Measurements from ENCODE around the gene NOVA2.
"Not testable (repeated sequence)": the region's sequence is repeated elsewhere in the genome, so short reads cannot be mapped to it uniquely, and the experiment has no call there.

NOVA2 gene

DNA sequence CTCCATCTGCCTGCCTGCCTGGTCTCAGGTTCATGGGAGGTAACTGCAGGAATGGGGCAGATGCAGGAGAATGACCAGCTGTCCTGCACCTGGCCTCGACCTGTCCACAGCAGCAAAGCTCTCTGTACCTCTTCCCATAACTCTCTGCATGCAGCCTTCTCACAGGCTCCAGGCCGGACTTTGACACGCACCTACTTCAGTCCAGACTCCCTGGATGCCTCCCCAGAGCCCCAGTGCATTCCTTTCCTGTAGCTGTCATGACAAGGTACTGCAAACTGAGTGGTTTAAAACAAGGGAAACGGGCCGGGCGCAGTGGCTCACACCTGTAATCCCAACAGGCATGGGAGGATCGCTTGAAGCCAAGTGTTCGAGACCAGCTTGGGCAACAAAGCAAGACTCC is 62.4 kb downstream of the NOVA2 start:
- DNase-seq (ENCODE audit: low spot score): no peak
- Mint-ChIP-seq H3K27ac (no peak overlapping the region), H3K4me1 (ENCODE audit: low read depth) (peaks cover 6% of the 10 kb centered on the region), H3K9me3 (no peaks in the 10 kb centered on the region), H3K4me3 (no peak overlapping the region), H3K27me3 (ENCODE audit: low read depth) (no peaks in the 10 kb centered on the region), H3K36me3 (ENCODE audit: low read depth) (no peaks in the 10 kb centered on the region)

DNA sequence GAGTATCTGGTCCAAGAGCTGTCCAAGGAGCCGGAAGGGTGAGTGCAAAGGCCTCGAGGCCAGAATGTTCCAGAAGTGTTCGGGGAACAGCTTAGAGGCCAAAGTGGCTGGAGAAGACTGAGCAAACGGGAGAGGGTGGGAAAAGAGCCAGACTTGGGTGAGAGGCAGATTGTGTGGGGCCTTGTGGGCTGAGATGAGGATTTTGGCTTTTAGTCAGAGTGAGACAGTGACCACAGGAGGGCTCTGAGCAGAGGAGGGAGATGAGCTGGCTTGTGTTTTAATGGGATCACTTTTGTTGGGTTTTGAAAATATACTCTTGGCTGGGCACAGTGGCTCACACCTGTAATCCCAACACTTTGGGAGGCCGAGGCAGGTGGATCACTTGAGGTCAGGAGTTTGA is 64.7 kb downstream of the NOVA2 start:
- no peak for DNase-seq (ENCODE audit: low spot score)
- H3K36me3 Mint-ChIP-seq (ENCODE audit: low read depth): no peaks in the 10 kb centered on the region
- peaks cover 2% of the 10 kb centered on the region for H3K27me3 Mint-ChIP-seq (ENCODE audit: low read depth)
- peaks cover 3% of the 10 kb centered on the region for H3K4me1 Mint-ChIP-seq (ENCODE audit: low read depth)
- no peak overlapping the region for H3K27ac Mint-ChIP-seq
- no peaks in the 10 kb centered on the region for H3K9me3 Mint-ChIP-seq
- no peak overlapping the region for H3K4me3 Mint-ChIP-seq

DNA sequence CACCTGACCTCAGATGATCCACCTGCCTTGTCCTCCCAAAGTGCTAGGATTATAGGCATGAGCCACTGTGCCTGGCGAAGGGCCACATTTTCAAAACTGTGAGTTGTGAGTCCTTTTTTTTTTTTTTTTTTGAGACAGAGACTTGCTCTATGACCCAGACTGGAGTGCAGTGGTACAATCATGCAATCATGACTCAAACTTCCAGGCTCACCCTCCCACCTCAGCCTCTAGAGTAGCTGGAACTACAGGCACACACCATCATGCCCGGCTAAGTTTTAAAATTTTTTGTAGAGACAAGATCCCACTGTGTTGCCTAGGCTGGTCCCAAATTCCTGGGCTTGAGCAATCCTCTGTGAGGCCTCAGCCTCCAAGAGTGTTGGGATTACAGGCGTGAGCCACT is 67.4 kb downstream of the NOVA2 start:
- peaks cover 5% of the 10 kb centered on the region for H3K27me3 Mint-ChIP-seq (ENCODE audit: low read depth)
- DNase-seq (ENCODE audit: low spot score): no peak
- H3K27ac Mint-ChIP-seq: no peak overlapping the region
- peaks cover 8% of the 10 kb centered on the region for H3K4me1 Mint-ChIP-seq (ENCODE audit: low read depth)
- no peaks in the 10 kb centered on the region for H3K36me3 Mint-ChIP-seq (ENCODE audit: low read depth)
- no peaks in the 10 kb centered on the region for H3K9me3 Mint-ChIP-seq
- H3K4me3 Mint-ChIP-seq: no peak overlapping the region

DNA sequence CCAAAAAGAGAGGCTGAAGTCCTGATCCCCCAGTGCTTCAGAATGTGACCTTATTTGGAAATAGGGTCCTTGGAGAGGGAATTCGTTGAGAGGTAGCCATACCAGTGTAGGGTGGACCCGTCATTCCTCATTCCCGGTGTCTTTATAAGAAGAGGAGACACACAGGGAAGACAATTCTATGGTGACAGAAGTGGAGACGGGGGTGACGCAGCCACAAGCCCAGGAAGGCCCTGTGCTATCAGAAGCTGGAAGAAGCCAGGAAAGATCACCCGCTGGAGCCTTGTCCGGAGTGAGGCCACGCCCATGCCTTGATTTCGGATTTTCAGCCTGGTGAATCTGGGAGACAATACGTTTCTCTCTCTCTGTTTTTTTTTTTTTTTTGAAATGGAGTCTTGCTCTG is 68.7 kb downstream of the NOVA2 start:
- H3K4me1 Mint-ChIP-seq (ENCODE audit: low read depth): peaks cover 17% of the 10 kb centered on the region
- no peaks in the 10 kb centered on the region for H3K9me3 Mint-ChIP-seq
- H3K36me3 Mint-ChIP-seq (ENCODE audit: low read depth): peaks cover 9% of the 10 kb centered on the region
- H3K27me3 Mint-ChIP-seq (ENCODE audit: low read depth): peaks cover 5% of the 10 kb centered on the region
- no peak for DNase-seq (ENCODE audit: low spot score)
- no peak overlapping the region for H3K4me3 Mint-ChIP-seq
- H3K27ac Mint-ChIP-seq: no peak overlapping the region

DNA sequence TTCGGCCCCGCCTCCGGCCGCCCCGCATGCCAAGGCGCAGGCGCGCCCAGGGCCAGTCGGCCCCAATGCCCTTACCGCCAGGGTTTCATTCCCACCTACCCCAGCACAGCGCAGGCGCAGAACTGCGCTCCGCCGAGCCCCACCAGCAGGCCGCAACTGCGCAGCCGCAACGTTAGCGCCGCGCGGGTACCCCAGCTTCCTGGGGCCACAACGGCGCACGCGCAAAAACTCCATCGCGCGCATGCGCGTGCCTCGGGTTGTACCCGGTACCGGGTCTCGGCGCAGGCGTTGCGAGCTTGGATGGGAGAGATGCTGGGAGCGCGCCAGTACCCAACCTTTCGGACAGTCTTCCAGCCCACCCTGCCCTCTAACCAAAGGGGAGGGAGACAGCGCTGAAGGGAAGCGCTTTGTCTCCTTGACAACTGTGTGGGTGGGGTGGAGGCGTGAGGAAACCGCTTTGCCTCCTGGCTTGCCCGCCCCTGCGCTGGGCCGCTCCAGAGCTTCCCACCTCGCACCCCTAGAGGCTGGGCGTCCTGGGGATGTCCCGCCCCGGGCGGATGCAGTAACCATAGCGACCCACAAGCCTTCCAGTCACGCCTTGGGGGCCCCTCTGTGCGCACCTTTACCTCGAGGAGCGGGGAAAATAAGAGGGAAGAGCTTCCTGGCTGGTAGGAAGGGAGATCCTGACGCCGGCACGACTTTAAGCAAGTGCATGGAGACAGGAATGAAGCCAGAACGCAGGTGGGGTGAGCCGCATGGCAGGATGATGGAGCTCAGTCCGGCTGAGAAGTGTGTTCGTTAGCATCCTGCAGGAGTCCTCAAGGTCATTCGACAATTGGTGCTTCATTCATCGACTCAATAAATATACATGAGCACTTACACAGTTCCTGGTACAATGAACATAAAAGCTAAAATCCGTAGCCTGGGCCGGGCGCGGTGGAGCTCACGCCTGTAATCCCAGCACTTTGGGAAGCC is 70.7 kb downstream of the NOVA2 start:
- H3K9me3 Mint-ChIP-seq: no peaks in the 10 kb centered on the region
- H3K27me3 Mint-ChIP-seq (ENCODE audit: low read depth): peaks cover 5% of the 10 kb centered on the region
- DNase-seq (ENCODE audit: low spot score): peak; percentile 100
- peaks cover 19% of the 10 kb centered on the region for H3K4me1 Mint-ChIP-seq (ENCODE audit: low read depth)
- peak overlapping the region; percentile 98 for H3K4me3 Mint-ChIP-seq
- peak overlapping the region; percentile 72 for H3K27ac Mint-ChIP-seq
- H3K36me3 Mint-ChIP-seq (ENCODE audit: low read depth): peaks cover 22% of the 10 kb centered on the region

DNA sequence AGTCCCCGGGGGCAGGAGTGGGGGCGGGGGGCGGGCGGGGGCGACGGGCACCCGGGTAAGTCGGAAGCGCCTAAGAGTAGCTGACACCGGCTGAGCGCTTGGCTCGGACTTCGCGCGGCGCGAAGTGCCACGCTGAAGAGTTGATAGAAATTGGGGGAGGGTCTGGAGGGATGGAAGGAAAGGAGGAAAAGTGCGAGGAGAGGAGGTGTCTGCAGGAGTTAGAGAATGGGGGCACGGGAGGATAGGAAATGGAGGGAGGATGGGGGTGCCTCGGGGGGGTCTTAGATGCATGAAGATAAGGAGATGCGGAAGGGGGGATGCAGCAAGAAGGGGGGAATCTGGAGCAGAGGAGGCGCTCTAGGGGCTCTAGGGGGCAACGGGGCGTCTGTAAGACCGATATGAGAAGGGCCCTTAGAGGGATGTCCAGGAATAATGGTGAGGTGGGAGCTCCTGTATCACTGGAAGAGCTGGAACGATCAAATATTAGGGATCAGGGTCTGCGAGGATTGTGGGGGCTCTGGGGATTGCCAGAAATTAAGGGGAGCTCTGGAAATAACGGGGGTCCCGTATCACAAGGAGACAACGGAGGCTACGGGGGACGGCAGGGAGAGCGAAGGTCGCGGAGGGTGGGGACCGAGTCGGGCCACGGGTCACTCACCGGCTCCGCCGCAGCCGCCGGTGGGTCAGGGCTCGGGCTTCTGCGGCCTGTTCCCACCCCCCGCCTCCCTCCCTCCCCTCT is 71.6 kb downstream of the NOVA2 start, which contains the start of gene MYPOP:
Gene MYPOP (minus strand): TSS at position 702 of the 739 bp plus-strand sequence. CDS start 840 bp downstream, outside the sequence.
- peak within 1 kb of the TSS; percentile 84 for H3K27ac Mint-ChIP-seq
- peak within 1 kb of the TSS; percentile 98 for H3K4me3 Mint-ChIP-seq
- H3K27me3 Mint-ChIP-seq (ENCODE audit: low read depth): peaks cover 5% of the 10 kb centered on the region
- H3K4me1 Mint-ChIP-seq (ENCODE audit: low read depth): peaks cover 19% of the 10 kb centered on the region
- no peaks in the 10 kb centered on the region for H3K9me3 Mint-ChIP-seq
- H3K36me3 Mint-ChIP-seq (ENCODE audit: low read depth): peaks cover 22% of the 10 kb centered on the region
- no peak for DNase-seq (ENCODE audit: low spot score)

DNA sequence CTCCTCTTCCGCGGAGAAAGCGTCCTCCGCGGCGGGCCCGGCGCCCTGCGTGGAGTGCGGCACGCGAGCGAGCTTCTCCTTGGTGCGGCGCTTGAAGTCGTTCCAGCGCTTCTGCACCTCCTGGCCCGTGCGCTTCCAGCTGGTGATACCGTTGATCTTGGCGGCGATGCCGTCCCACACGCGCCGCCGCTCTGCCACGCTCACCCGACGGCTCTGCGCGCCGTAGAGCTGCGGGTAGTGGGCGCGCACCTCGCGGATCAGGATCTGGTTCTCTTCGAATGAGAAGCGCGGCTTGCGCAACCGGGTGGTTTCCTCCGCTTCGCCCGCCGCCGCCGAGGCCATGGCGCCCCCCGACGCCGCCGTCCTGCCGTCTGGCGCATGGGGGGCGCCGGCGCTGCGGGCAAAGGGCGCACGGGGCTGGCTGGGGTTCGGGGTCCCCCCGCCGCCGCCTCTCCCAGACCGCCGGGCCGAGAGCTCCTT is 72.2 kb downstream of the NOVA2 start:
- Mint-ChIP-seq H3K27me3 (ENCODE audit: low read depth) (peaks cover 5% of the 10 kb centered on the region), H3K9me3 (no peaks in the 10 kb centered on the region), H3K4me1 (ENCODE audit: low read depth) (peaks cover 19% of the 10 kb centered on the region), H3K27ac (no peak overlapping the region), H3K4me3 (peak overlapping the region; percentile 54), H3K36me3 (ENCODE audit: low read depth) (peaks cover 22% of the 10 kb centered on the region)
- DNase-seq (ENCODE audit: low spot score): no peak

DNA sequence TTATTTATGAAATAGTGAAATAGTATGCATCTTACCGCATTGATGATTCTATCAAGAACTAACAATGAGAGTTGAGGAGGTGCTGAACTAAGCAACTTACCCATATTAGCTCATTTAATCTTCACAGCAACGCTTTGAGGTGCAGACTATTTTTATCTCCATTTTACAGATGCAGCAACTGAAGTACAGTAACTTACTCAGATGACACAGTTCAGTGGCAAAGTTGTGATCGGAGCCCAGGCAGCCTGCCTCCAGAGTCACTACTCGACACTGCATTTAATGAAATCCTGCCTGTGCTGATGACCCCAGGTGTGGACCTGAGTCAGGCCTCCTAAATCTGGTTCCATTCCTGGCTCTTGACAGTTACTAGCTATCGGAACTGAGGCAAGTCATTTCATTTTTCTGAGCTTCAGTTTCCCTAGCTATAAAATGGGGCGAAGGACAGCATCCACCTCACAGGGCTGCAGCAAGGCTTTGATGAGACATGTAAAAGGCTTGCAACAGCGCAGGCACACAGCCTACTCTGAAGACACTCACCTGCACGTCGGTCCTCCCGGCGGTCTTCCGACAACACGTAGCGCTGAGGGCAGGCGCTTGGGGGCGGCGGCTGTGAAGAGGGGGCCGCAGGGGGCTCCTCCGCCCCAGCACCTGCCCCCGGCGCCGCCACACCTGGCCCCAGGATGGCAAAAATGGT is 72.8 kb downstream of the NOVA2 start:
- H3K27me3 Mint-ChIP-seq (ENCODE audit: low read depth): peaks cover 5% of the 10 kb centered on the region
- DNase-seq (ENCODE audit: low spot score): no peak
- peaks cover 22% of the 10 kb centered on the region for H3K36me3 Mint-ChIP-seq (ENCODE audit: low read depth)
- peak overlapping the region; percentile 54 for H3K4me3 Mint-ChIP-seq
- H3K9me3 Mint-ChIP-seq: no peaks in the 10 kb centered on the region
- no peak overlapping the region for H3K27ac Mint-ChIP-seq
- peaks cover 19% of the 10 kb centered on the region for H3K4me1 Mint-ChIP-seq (ENCODE audit: low read depth)

DNA sequence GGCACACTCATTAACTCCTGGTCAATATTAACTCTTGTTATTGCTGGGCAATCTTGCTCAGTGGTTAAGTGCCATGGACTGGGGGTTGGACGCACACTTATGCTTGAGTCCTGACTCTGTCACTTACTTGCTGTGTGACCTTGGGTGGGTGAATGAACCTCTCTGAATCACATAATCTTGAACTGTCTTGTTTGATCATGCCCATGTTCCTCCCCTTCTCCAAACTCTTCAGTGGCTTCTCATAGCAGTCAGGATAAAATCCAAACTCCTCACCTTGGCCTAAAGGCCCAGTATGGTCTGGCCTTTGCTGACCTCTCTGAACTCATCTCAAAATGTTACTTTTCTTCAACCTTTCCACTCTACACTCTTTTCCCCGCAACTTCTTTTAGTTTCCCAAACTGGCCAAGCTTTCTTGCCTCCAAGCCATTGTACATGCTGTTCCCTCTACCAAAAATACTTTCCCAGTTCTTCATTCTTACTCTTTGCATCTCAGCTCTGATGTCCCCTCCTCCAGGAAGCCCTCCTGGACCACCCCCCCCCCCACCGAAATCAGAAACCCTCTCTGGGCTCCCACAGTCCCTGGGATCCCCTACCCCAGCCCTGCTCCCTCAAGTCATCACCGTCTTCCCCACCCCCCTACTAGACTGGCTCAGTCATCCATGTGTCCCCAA is 73.6 kb downstream of the NOVA2 start:
- H3K27me3 Mint-ChIP-seq (ENCODE audit: low read depth): peaks cover 5% of the 10 kb centered on the region
- H3K36me3 Mint-ChIP-seq (ENCODE audit: low read depth): peaks cover 27% of the 10 kb centered on the region
- no peak overlapping the region for H3K27ac Mint-ChIP-seq
- H3K4me1 Mint-ChIP-seq (ENCODE audit: low read depth): peaks cover 19% of the 10 kb centered on the region
- no peak for DNase-seq (ENCODE audit: low spot score)
- peak overlapping the region; percentile 54 for H3K4me3 Mint-ChIP-seq
- H3K9me3 Mint-ChIP-seq: no peaks in the 10 kb centered on the region

DNA sequence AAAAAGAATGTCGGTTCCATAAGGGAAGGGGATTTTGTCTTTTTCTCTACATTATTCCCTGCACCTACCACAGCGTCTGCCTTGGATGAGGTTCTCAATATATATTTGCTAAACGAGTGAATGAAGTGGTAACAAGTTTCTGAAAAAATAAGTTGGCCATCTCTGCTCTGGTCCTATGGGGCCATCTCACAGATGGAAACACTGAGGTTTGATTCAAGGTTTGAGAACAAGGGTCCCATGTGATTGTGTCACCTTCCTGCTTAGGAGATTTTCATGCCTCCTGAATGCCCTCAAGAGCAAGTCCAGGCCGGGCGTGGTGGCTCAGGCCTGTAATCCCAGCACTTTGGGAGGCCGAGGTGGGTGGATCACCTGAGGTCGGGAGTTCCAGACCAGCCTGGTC is 74.4 kb downstream of the NOVA2 start:
- Mint-ChIP-seq H3K36me3 (ENCODE audit: low read depth) (peaks cover 30% of the 10 kb centered on the region), H3K4me3 (no peak overlapping the region), H3K9me3 (no peaks in the 10 kb centered on the region), H3K4me1 (ENCODE audit: low read depth) (peaks cover 19% of the 10 kb centered on the region), H3K27me3 (ENCODE audit: low read depth) (peaks cover 5% of the 10 kb centered on the region), H3K27ac (no peak overlapping the region)
- no peak for DNase-seq (ENCODE audit: low spot score)

DNA sequence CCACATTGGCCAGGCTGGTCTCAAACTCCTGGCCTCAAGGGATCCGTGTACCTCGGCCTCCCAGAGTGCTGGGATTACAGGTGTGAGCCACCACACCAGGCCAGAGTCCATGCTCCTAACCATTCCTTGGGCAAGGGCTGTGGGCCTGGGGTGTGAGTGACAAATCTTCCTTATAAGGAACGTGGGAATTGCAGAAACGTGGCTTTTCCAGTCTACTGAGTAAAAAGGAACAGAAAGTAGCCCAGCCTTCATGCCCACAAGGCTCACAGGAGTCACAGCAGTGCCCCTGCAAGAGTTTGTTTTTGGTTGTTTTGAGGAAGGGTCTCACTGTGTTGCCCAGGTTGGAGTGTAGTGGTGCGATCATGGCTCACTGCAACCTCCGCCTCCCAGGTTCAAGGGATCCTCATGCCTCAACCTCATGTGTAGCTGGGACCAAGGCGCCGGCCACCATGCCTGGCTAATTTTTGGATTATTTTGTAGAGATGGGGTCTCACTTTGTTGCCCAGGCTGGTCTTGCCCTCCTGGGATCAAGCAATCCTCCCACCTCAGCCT is 76.3 kb downstream of the NOVA2 start:
- peaks cover 19% of the 10 kb centered on the region for H3K4me1 Mint-ChIP-seq (ENCODE audit: low read depth)
- no peak for DNase-seq (ENCODE audit: low spot score)
- no peaks in the 10 kb centered on the region for H3K9me3 Mint-ChIP-seq
- H3K27me3 Mint-ChIP-seq (ENCODE audit: low read depth): no peaks in the 10 kb centered on the region
- H3K27ac Mint-ChIP-seq: no peak overlapping the region
- H3K36me3 Mint-ChIP-seq (ENCODE audit: low read depth): peaks cover 30% of the 10 kb centered on the region
- no peak overlapping the region for H3K4me3 Mint-ChIP-seq

DNA sequence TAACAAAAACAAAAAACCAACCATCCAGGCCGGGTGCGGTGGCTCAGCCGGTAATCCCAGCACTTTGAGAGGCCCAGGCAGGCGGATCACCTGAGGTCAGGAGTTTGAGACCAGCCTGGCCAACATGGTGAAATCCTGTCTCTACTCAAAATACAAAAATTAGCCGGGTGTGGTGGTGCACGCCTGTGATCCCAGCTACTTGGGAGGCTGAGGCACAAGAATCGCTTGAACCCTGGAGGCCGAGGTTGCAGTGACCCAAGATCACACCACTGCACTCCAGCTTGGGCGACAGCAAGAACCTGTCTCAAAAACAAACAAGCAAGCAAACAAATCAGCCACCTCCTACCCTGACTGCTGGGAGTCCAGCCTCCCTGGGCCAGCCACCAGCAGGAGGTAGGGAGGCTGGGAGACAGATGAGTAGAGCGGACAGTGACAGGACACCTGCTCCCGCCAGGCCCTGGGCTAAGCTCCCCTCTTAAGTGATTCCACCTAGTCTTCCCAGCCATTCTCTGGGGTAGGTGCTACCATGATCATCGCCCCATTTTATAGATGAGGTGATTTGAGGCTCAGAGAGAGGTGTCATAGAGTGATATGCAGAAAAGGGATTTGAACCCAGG is 77.6 kb downstream of the NOVA2 start:
- H3K9me3 Mint-ChIP-seq; H3K4me3 Mint-ChIP-seq; DNase-seq (ENCODE audit: low spot score); H3K27me3 Mint-ChIP-seq (ENCODE audit: low read depth); H3K27ac Mint-ChIP-seq: not testable (repeated sequence)
- peaks cover 14% of the 10 kb centered on the region for H3K4me1 Mint-ChIP-seq (ENCODE audit: low read depth)
- peaks cover 30% of the 10 kb centered on the region for H3K36me3 Mint-ChIP-seq (ENCODE audit: low read depth)
